Kidney epithelial cell (primary cell): ENCODE results near the gene MYCBP2. TPM values are rescaled to one million over a fixed set of nuclear protein-coding genes. Genes with fewer than 3 reads are reported as not detected.

Experiments used
- DNase-seq: peaks from one replicate; pipeline ENCODE4 v3.0.0-alpha.2; 2010; ENCODE audit warnings: low read depth
- H3K27me3 ChIP-seq: 2 replicates; pipeline ENCODE4 v1.6.0; 2011; ENCODE audit warnings: low read length; ENCODE audit not compliant: control insufficient read depth, insufficient read depth
- H3K36me3 ChIP-seq: 2 replicates; pipeline ENCODE4 v1.5.1; 2011; ENCODE audit warnings: low read length; ENCODE audit not compliant: control insufficient read depth, insufficient read depth
- H3K4me3 ChIP-seq: 2 replicates; pipeline ENCODE4 v1.5.1; 2011; ENCODE audit warnings: low read depth, mild to moderate bottlenecking, control low read depth, low read length
- total RNA-seq: library from RNA; depleted of rRNA; stranded (reverse); fragments of >200 nt; gene quantifications from 2 replicates; pipeline ENCODE4 v1.2.3, GENCODE V29; 2015
- TF ChIP-seq, protein P1 (sequence below): IDR thresholded peaks from 2 replicates; pipeline ENCODE4 v1.5.1; 2011; ENCODE audit warnings: mild to moderate bottlenecking, moderate library complexity, low read length, control low read depth, inconsistent platforms; ENCODE audit not compliant: insufficient read depth, poor library complexity, severe bottlenecking

The MYCBP2 gene
- total RNA-seq, 1 donor from 2014 or later, result 46.3 TPM

DNA sequence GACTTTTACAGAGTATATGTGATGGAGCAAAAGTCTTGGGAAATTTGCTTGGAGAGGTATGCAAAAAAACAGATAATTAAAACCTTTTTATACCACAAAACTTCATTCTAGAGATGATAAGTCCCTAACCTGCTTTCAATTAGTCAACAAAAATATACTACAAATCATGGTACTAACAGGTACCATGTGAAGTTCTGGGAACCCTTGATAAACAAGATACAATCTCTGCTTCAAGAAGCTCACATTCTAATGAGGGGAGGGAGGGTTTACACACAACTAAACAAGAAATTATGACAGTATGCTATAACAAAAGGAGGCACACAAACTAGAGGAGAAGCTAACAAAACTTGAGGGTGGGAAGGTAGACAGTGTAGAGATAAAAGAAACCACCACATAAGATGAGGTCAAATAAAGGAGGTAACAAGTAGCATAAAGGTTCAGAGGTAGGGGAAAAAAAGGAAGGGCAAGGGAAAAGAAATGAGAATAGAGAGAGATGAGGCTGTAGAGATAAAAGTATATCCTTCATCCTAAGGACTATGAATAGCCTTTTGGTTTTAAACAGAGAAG is 91.4 kb downstream of the MYCBP2 start:
- Histone ChIP-seq H3K4me3 (no peak overlapping the region), H3K36me3 (no peaks in the 10 kb centered on the region), H3K27me3 (no peaks in the 10 kb centered on the region)
- no peak for DNase-seq
- TF ChIP-seq, protein P1, sequence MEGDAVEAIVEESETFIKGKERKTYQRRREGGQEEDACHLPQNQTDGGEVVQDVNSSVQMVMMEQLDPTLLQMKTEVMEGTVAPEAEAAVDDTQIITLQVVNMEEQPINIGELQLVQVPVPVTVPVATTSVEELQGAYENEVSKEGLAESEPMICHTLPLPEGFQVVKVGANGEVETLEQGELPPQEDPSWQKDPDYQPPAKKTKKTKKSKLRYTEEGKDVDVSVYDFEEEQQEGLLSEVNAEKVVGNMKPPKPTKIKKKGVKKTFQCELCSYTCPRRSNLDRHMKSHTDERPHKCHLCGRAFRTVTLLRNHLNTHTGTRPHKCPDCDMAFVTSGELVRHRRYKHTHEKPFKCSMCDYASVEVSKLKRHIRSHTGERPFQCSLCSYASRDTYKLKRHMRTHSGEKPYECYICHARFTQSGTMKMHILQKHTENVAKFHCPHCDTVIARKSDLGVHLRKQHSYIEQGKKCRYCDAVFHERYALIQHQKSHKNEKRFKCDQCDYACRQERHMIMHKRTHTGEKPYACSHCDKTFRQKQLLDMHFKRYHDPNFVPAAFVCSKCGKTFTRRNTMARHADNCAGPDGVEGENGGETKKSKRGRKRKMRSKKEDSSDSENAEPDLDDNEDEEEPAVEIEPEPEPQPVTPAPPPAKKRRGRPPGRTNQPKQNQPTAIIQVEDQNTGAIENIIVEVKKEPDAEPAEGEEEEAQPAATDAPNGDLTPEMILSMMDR, result no peak

DNA sequence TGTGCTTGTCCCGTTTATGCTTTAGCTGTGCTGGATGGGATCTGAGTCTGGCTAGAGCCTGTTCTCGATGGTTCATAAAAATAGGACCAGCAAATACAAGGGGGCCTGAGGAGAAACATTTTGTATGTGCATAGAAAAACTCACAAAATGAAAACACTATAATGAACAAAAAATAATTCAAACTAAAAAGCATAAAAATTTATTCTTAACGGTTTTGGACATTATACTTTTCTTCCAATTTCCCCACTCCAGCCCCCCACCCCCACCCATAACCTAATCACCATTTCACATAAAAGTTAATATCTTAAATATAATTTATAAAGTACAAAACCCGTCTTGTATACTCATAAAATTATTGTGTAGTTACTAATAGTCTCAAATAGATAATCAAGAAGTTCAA is 93.7 kb downstream of the MYCBP2 start:
- TF ChIP-seq, protein P1, result no peak
- no peaks in the 10 kb centered on the region for H3K27me3 ChIP-seq
- DNase-seq, result no peak
- H3K4me3 ChIP-seq, result no peak overlapping the region
- no peaks in the 10 kb centered on the region for H3K36me3 ChIP-seq

DNA sequence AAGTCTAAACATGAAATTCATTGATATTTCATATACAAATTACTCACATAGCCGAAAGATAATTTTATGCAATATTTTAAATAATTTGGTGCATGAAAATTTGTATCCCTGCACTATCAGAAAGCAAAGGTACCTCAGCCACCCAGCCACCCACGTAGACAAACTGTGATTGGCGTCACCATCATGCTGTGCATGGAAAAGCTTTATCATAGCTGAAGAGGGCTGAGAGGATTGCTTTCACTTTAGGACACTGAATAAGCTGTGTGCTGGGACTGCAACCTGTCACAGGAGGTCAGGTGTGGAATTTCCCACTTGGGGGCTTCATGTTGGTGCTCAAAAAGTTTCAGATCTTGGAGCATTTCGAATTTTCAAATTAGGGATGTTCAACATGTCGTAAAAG is 96.3 kb downstream of the MYCBP2 start:
- Histone ChIP-seq H3K27me3 (no peaks in the 10 kb centered on the region), H3K36me3 (no peaks in the 10 kb centered on the region), H3K4me3 (no peak overlapping the region)
- TF ChIP-seq, protein P1, result no peak
- no peak for DNase-seq

DNA sequence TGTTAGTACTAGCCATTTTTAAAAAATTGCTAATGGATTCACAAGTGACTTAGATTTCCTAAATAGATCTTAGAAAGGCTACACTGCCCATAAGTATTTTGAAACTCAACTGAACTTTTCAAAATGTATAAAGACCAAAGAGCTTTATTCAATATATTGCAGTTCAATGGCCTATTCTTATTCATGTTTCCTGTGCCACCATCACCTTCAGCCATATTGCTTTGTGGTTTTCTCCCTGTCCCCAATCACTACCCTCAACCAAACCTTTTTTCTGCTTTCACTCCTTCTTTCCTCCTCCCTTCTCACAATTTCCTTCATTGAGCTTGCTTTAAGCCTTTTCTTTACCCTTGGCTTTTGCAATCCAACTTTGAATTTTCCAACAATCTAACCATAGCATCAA is 100.9 kb downstream of the MYCBP2 start:
- H3K36me3 ChIP-seq, result no peaks in the 10 kb centered on the region

DNA sequence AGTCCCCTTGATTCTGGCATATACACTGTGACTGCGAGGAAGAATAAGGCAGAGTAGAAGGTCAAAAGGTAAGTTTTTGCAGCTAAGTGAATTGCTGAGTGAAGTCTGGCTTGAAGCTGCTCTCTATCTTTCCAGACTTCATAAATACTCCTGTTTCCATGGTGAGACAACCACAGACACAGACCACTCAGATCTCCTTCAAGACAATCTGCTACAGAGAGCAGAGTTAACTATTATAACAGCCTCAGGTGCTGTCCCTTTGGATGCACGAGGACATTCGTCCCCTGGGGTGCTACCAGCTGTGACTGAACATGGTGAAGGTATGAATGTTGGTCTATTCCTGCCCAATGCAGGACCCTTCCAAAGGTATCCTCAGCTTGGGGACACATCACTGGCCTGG is 104.0 kb downstream of the MYCBP2 start:
- Histone ChIP-seq H3K4me3 (no peak overlapping the region), H3K27me3 (no peaks in the 10 kb centered on the region), H3K36me3 (no peaks in the 10 kb centered on the region)
- no peak for DNase-seq
- TF ChIP-seq, protein P1, result no peak

More for the DNA sequence above, 100.9 kb downstream of the MYCBP2 start:
- no peak for DNase-seq
- H3K4me3 ChIP-seq, result no peak overlapping the region
- no peaks in the 10 kb centered on the region for H3K27me3 ChIP-seq
- TF ChIP-seq, protein P1, result no peak

DNA sequence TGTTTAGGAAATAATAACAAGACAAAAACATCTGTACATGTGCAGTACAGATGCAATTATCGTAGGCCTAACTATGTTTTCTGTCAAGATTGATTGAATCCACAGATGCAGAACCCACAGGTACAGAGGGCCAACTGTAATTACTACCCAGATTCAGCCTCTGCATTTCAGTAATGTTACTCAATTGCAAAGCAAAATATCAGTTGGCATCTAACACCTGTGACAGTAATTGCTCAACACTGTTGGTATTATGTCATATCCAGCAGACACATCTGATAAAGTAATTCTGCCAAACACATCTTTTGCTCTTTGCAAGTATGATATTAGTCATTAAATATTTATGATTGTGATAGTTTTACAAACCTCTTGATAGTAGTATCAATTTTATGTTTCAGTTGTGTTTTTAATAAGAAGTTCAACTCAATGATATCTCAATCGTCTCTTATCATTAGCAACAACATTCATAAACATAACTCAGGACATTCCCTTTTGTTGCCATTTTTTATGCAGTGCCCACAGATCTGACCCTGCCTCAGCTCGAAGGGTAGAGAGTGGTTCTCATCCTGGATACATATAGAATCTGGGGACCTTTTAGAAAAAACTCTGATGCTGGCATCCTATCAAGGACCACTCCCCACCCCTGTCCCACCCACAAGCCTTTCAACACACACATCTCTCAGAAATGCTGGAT is 104.7 kb downstream of the MYCBP2 start:
- DNase-seq, result no peak
- H3K27me3 ChIP-seq, result no peaks in the 10 kb centered on the region
- TF ChIP-seq, protein P1, result no peak
- H3K36me3 ChIP-seq, result no peaks in the 10 kb centered on the region
- no peak overlapping the region for H3K4me3 ChIP-seq
